Measurements from ENCODE around the gene SLC12A7. TPM values are rescaled to one million over a fixed set of nuclear protein-coding genes. Genes with fewer than 3 reads are reported as not detected.

SLC12A7 gene
- total RNA-seq, 1 donor from 2014 or later = 24.5 TPM

DNA sequence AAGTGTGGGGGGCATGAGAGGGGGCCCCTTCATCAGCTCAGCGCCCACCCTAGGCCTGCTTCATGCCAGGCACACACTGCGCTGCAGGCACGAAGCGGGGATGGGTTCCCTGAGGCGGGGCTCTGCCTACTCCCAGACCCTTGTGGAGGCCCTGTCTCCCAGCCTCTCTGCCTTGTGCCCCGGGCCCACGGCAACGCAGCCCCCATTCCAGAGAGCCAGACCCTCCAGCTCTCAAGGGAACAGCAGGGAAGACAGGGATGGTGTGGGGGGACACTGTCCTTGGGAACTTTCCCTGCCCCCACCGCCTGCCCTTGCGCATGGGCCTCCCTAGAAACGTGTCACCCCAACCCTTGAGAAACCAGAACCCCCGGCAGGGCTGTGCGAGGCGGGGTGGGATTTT is 10.0 kb upstream of the SLC12A7 start:
- Mint-ChIP-seq H3K27ac (ENCODE audit: unreplicated experiment) (no peak overlapping the region), H3K4me1 (ENCODE audit: unreplicated experiment) (no peaks in the 10 kb centered on the region), H3K4me3 (ENCODE audit: unreplicated experiment) (no peak overlapping the region), H3K36me3 (ENCODE audit: low read depth, unreplicated experiment) (peaks cover 7% of the 10 kb centered on the region), H3K27me3 (ENCODE audit: unreplicated experiment) (peaks cover 7% of the 10 kb centered on the region), H3K9me3 (ENCODE audit: unreplicated experiment) (no peaks in the 10 kb centered on the region)
- TF ChIP-seq, protein P1, sequence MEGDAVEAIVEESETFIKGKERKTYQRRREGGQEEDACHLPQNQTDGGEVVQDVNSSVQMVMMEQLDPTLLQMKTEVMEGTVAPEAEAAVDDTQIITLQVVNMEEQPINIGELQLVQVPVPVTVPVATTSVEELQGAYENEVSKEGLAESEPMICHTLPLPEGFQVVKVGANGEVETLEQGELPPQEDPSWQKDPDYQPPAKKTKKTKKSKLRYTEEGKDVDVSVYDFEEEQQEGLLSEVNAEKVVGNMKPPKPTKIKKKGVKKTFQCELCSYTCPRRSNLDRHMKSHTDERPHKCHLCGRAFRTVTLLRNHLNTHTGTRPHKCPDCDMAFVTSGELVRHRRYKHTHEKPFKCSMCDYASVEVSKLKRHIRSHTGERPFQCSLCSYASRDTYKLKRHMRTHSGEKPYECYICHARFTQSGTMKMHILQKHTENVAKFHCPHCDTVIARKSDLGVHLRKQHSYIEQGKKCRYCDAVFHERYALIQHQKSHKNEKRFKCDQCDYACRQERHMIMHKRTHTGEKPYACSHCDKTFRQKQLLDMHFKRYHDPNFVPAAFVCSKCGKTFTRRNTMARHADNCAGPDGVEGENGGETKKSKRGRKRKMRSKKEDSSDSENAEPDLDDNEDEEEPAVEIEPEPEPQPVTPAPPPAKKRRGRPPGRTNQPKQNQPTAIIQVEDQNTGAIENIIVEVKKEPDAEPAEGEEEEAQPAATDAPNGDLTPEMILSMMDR (IDR thresholded peaks at IDR 0.05; ENCODE audit: unreplicated experiment) = no peak
- no peak for DNase-seq (ENCODE audit: low spot score)

DNA sequence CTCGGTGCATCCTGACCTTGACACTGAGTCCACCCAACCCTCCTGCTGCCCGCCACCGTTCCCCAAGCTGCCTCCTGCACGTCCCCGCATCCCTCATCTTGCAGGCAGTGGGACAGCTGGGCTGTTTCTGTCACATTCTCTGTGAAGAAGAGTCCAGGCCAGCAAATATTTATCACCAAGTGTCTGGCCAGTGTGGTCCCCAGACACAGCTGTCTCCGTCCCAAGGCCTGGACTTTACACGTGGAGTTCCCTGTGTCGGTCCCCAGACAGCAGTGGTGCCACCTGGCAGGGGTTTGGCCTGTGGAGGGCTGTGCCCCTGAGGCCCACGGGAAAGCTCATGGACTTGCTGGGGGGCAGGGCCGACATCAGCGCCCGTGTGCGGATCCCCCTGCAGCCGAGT is 9.2 kb upstream of the SLC12A7 start:
- Mint-ChIP-seq H3K4me1 (ENCODE audit: unreplicated experiment) (no peaks in the 10 kb centered on the region), H3K9me3 (ENCODE audit: unreplicated experiment) (no peaks in the 10 kb centered on the region), H3K27me3 (ENCODE audit: unreplicated experiment) (peaks cover 7% of the 10 kb centered on the region), H3K36me3 (ENCODE audit: low read depth, unreplicated experiment) (peaks cover 7% of the 10 kb centered on the region), H3K4me3 (ENCODE audit: unreplicated experiment) (no peak overlapping the region), H3K27ac (ENCODE audit: unreplicated experiment) (no peak overlapping the region)
- TF ChIP-seq, protein P1 (IDR thresholded peaks at IDR 0.05; ENCODE audit: unreplicated experiment) = no peak
- DNase-seq (ENCODE audit: low spot score) = no peak

DNA sequence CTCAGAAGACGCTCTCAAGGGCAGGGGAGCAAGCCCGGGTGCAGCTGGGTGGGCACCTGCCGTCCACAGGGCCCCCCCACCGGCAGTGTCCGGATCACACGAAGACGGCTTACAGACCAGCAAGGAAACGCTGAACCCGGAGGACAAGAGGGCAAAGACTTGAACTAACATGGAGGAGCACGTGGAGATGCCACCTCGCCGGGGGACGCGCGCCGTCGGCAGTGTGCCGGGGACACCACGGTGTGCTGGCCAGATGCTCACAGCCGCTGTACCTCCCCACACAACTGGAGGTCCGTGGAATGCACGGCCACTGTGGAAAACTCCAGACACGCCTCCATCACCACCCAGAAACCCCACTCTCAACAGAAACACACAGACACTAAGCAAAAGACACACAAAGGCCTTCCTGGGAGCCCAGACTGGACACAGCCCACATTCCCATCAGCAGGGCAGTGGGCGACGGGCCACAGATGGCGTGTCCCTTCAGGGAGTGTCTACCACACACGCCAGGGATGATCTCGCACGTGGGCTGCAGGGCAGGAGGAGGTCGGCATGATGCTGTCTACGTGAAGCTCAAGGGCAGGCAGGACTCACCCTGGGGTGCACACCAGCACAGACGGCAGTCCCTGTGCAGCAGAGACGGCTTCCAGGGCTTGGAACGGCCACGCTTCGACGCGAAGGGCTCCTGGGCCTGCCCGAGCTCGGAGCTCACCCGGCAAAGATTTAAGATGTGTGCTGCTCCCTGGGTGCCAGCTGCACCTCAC is 8.6 kb upstream of the SLC12A7 start:
- Mint-ChIP-seq H3K27me3 (ENCODE audit: unreplicated experiment) (peaks cover 7% of the 10 kb centered on the region), H3K36me3 (ENCODE audit: low read depth, unreplicated experiment) (peaks cover 7% of the 10 kb centered on the region), H3K27ac (ENCODE audit: unreplicated experiment) (no peak overlapping the region), H3K4me3 (ENCODE audit: unreplicated experiment) (peak overlapping the region; percentile 1), H3K9me3 (ENCODE audit: unreplicated experiment) (no peaks in the 10 kb centered on the region), H3K4me1 (ENCODE audit: unreplicated experiment) (no peaks in the 10 kb centered on the region)
- no peak for DNase-seq (ENCODE audit: low spot score)
- TF ChIP-seq, protein P1 (IDR thresholded peaks at IDR 0.05; ENCODE audit: unreplicated experiment) = no peak

DNA sequence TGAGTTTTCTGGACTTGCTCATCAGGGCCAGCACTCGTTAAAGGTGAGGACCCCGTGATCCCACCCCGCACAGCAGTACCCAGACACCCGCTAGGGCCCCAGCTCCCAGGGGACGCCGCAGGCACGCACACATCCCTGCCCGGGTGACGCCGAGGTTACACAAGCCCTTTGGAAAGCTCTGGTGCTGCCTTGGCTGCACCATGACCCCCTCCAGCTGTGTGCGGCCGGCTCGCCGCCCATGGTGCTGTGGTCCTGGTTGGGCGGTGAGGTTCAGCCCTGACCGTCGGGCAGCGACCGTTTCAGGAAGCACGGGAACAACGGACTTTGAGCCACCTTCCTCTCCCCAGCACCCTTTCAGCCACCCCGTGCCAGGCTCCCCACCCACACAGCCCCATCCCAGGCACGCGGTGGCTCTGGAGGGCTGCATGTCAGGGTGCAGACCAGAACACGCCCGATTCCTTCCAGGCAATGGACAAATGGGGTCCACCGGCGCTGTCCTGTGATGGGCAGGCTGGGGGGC is 7.5 kb upstream of the SLC12A7 start:
- H3K4me1 Mint-ChIP-seq (ENCODE audit: unreplicated experiment) = no peaks in the 10 kb centered on the region

DNA sequence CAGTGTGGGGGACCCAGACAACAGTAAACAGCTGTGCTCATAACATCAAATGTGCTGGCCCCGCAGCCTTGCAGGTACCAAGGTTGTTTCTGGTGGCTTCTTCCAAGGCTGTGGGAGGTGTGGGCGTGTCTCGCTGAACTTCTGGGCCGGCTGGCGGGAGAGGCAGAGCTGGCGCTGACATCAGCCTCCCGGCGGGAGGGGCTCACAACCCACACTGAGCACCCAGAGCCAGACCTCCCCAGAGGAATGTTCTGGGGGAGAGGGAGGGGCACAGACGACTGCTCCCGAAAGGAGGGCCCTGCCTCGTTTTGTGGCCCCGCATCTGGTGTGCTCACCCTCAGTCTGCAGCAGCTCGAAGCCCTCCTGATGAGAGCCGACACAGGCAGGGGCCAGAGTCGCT is 6.9 kb upstream of the SLC12A7 start:
- TF ChIP-seq, protein P1 (IDR thresholded peaks at IDR 0.05; ENCODE audit: unreplicated experiment) = no peak
- no peak overlapping the region for H3K27ac Mint-ChIP-seq (ENCODE audit: unreplicated experiment)
- H3K36me3 Mint-ChIP-seq (ENCODE audit: low read depth, unreplicated experiment) = no peaks in the 10 kb centered on the region
- no peak for DNase-seq (ENCODE audit: low spot score)
- no peak overlapping the region for H3K4me3 Mint-ChIP-seq (ENCODE audit: unreplicated experiment)
- no peaks in the 10 kb centered on the region for H3K4me1 Mint-ChIP-seq (ENCODE audit: unreplicated experiment)
- H3K9me3 Mint-ChIP-seq (ENCODE audit: unreplicated experiment) = no peaks in the 10 kb centered on the region
- H3K27me3 Mint-ChIP-seq (ENCODE audit: unreplicated experiment) = peaks cover 8% of the 10 kb centered on the region

More for the DNA sequence above, 7.5 kb upstream of the SLC12A7 start:
- no peak for DNase-seq (ENCODE audit: low spot score)
- Mint-ChIP-seq H3K36me3 (ENCODE audit: low read depth, unreplicated experiment) (peaks cover 6% of the 10 kb centered on the region), H3K4me3 (ENCODE audit: unreplicated experiment) (no peak overlapping the region), H3K27ac (ENCODE audit: unreplicated experiment) (no peak overlapping the region), H3K9me3 (ENCODE audit: unreplicated experiment) (no peaks in the 10 kb centered on the region), H3K27me3 (ENCODE audit: unreplicated experiment) (peaks cover 8% of the 10 kb centered on the region)
- TF ChIP-seq, protein P1 (IDR thresholded peaks at IDR 0.05; ENCODE audit: unreplicated experiment) = no peak
